Liver (tissue), 9 donors: ENCODE results near the gene ASB13. TPM values are rescaled to one million over a fixed set of nuclear protein-coding genes. Genes with fewer than 3 reads are reported as not detected.

Experiments used
- DNase-seq: peaks from one replicate; pipeline ENCODE4 v3.0.0-alpha.2; 2017; ENCODE audit warnings: low spot score
- H3K27ac ChIP-seq, 2 donors: one replicate each; pipeline ENCODE4 v1.7.0; 2013; ENCODE audit warnings: inconsistent platforms in 2 of 2, low read length in 2 of 2, control low read depth in 1 of 2, low read depth in 1 of 2, mild to moderate bottlenecking in 1 of 2
- H3K27me3 ChIP-seq, 4 donors: one replicate each; pipeline versions ENCODE4 v1.6.1 to v1.7.0; 2013; ENCODE audit warnings: low read length in 3 of 4, inconsistent platforms in 1 of 4, mild to moderate bottlenecking in 1 of 4, moderate library complexity in 1 of 4; ENCODE audit not compliant: control insufficient read depth in 4 of 4, insufficient read depth in 4 of 4
- H3K36me3 ChIP-seq, 4 donors: one replicate each; pipeline versions ENCODE4 v1.6.1 to v1.7.0; 2013; ENCODE audit warnings: low read length in 3 of 4, mild to moderate bottlenecking in 3 of 4, low read depth in 1 of 4, moderate library complexity in 1 of 4; ENCODE audit not compliant: control insufficient read depth in 4 of 4, insufficient read depth in 3 of 4
- H3K4me1 ChIP-seq, 4 donors: one replicate each; pipeline versions ENCODE4 v1.6.1 to v1.7.0; 2013; ENCODE audit warnings: low read length in 3 of 4, mild to moderate bottlenecking in 3 of 4, moderate library complexity in 1 of 4; ENCODE audit not compliant: control insufficient read depth in 4 of 4, insufficient read depth in 4 of 4
- H3K4me3 ChIP-seq, 3 donors: one replicate each; pipeline versions ENCODE4 v1.6.1 to v1.7.0; 2013; ENCODE audit warnings: low read length in 3 of 3, control low read depth in 1 of 3, low read depth in 1 of 3, mild to moderate bottlenecking in 1 of 3
- H3K9ac ChIP-seq, 2 donors: one replicate each; pipeline ENCODE4 v1.7.0; 2013; ENCODE audit warnings: low read length in 2 of 2, mild to moderate bottlenecking in 2 of 2, moderate library complexity in 2 of 2, control low read depth in 1 of 2, low read depth in 1 of 2
- H3K9me3 ChIP-seq, 4 donors: one replicate each; pipeline versions ENCODE4 v1.6.1 to v1.7.0; 2013; ENCODE audit warnings: low read length in 3 of 4; ENCODE audit not compliant: control insufficient read depth in 4 of 4
- EGR1 ChIP-seq, 2 donors: IDR thresholded peaks; 2 replicates each; pipeline ENCODE4 v1.6.1; 2016 to 2018; ENCODE audit warnings: antibody characterized with exemption in 2 of 2, low read depth in 2 of 2
- FOXA1 ChIP-seq: IDR thresholded peaks from 2 replicates; pipeline ENCODE4 v1.6.1; 2016; ENCODE audit warnings: antibody characterized with exemption
- GABPA ChIP-seq, 2 donors: IDR thresholded peaks in 1 of 2; conservative IDR thresholded peaks in 1 of 2; 2 replicates each; pipeline ENCODE4 v1.6.1; 2016; ENCODE audit warnings: antibody characterized with exemption in 2 of 2, mild to moderate bottlenecking in 1 of 2, moderate library complexity in 1 of 2
- HNF4A ChIP-seq, 2 donors: conservative IDR thresholded peaks; 2 replicates each; pipeline ENCODE4 v1.6.1; 2016; ENCODE audit warnings: antibody characterized with exemption in 2 of 2, mild to moderate bottlenecking in 2 of 2
- HNF4G ChIP-seq: IDR thresholded peaks from 2 replicates; pipeline ENCODE4 v1.6.1; 2016; ENCODE audit warnings: antibody characterized with exemption
- JUND ChIP-seq, 2 donors: IDR thresholded peaks; 2 replicates each; pipeline ENCODE4 v1.6.1; 2016; ENCODE audit warnings: antibody characterized with exemption in 2 of 2
- NR2F2 ChIP-seq: IDR thresholded peaks from 2 replicates; pipeline ENCODE4 v1.6.1; 2016; ENCODE audit warnings: antibody characterized with exemption
- RAD21 ChIP-seq, 2 donors: IDR thresholded peaks; 2 replicates each; pipeline ENCODE4 v1.6.1; 2016; ENCODE audit warnings: antibody characterized with exemption in 2 of 2, mild to moderate bottlenecking in 2 of 2
- RXRA ChIP-seq, 2 donors: IDR thresholded peaks; 2 replicates each; pipeline ENCODE4 v1.6.1; 2017 to 2018; ENCODE audit warnings: antibody characterized with exemption in 2 of 2, mild to moderate bottlenecking in 1 of 2
- SP1 ChIP-seq: IDR thresholded peaks from 2 replicates; pipeline ENCODE4 v1.6.1; 2018; ENCODE audit warnings: antibody characterized with exemption, mild to moderate bottlenecking
- TAF1 ChIP-seq: conservative IDR thresholded peaks from 2 replicates; pipeline ENCODE4 v1.6.1; 2016; ENCODE audit warnings: antibody characterized with exemption, mild to moderate bottlenecking
- YY1 ChIP-seq: IDR thresholded peaks from 2 replicates; pipeline ENCODE4 v1.6.1; 2016; ENCODE audit warnings: antibody characterized with exemption, mild to moderate bottlenecking
- WGBS: extraction: QIAGEN DNeasy Blood & Tissue Kit; methylation state at CpG from one replicate; pipeline ENCODE4 v1.1.7; 2013; 5-methylcytosine and 5-hydroxymethylcytosine counted together
- polyA plus RNA-seq, 2 donors: library from polyadenylated mRNA; stranded (reverse) in 1 of 2; unstranded in 1 of 2; fragments of 200-250 nt in 1 of 2; fragments of >200 nt in 1 of 2; fragmentation: Nextera tagmentation in 1 of 2; extraction: Ambion mirVana in 1 of 2; gene quantifications; one replicate each; pipeline versions ENCODE4 v1.2.1 to v1.2.3, GENCODE V29; 2013 to 2015
- total RNA-seq, 2 donors: library from RNA; depleted of rRNA; stranded (reverse); fragments of >200 nt; gene quantifications; one replicate each; pipeline ENCODE4 v1.2.3, GENCODE V29; 2014
- TF ChIP-seq, protein P1 (sequence below): fragments of 150-350 bp; IDR thresholded peaks from 2 replicates; pipeline ENCODE4 v1.5.1; 2017; ENCODE audit warnings: improper control_type of control experiment, low read depth, low read length; ENCODE audit not compliant: missing input control
- TF ChIP-seq, protein P2 (sequence below): IDR thresholded peaks from 2 replicates; pipeline ENCODE4 v1.6.1; 2016; ENCODE audit warnings: antibody characterized with exemption, mild to moderate bottlenecking
- TF ChIP-seq, protein P3 (sequence below): IDR thresholded peaks from 2 replicates; pipeline ENCODE4 v1.6.1; 2016; ENCODE audit warnings: antibody characterized with exemption
- TF ChIP-seq, protein P4 (sequence below): IDR thresholded peaks from 2 replicates; pipeline ENCODE4 v1.6.1; 2016; ENCODE audit warnings: antibody characterized with exemption
- donor health status: healthy.
- donor health status: healthy.
- donor health status: healthy.
- donor health status: healthy.
- donor health status: healthy.

ASB13 gene
- total and polyA plus RNA-seq, 4 donors, result 8.5 to 48.3 (median 42.5) TPM

DNA sequence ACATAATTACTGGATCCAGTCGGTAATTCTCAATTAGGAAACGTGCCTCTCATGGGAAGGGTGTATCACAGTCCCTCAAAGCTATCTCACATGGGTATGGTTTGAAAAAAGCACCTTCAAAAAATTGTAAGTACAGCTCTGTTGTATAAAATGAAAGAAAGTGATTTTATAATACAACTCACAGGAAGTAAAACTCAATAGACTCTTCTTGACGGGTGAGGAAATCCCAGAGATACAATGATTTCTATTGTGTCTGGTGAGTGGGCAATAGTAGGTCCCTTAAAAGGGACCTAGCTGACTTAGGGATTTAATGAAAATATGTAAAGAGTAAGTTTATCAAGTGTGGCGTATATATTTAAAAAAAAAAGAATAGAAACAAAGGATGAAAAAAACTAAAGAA lies 45.2 kb upstream of the ASB13 start:
- no peak for DNase-seq
- Histone ChIP-seq H3K4me3 (peak overlapping the region in 2 of 3 donors; percentile 16 to 34), H3K9ac (peak overlapping the region in 1 of 2 donors; percentile 50), H3K36me3 (no peaks in the 10 kb centered on the region), H3K27me3 (no peaks in the 10 kb centered on the region), H3K27ac (peak overlapping the region in 1 of 2 donors; percentile 4), H3K9me3 (no peaks in the 10 kb centered on the region), H3K4me1 (peaks cover 0 to 10% (median 4%) of the 10 kb centered on the region in 4 donors)
- TF ChIP-seq FOXA1 (no peak), HNF4G (no peak), EGR1 (IDR thresholded peaks at IDR 0.05; ENCODE audit: low read depth in 2 of 2) (no peak), RXRA (IDR thresholded peaks at IDR 0.05) (no peak), GABPA (IDR thresholded peaks at IDR 0.05 in 1 of 2, conservative IDR thresholded peaks at IDR 0.05 in 1 of 2) (no peak), TAF1 (no peak), SP1 (no peak), YY1 (no peak), RAD21 (IDR thresholded peaks at IDR 0.05) (no peak), HNF4A (conservative IDR thresholded peaks at IDR 0.05) (no peak)
- TF ChIP-seq, protein P1, sequence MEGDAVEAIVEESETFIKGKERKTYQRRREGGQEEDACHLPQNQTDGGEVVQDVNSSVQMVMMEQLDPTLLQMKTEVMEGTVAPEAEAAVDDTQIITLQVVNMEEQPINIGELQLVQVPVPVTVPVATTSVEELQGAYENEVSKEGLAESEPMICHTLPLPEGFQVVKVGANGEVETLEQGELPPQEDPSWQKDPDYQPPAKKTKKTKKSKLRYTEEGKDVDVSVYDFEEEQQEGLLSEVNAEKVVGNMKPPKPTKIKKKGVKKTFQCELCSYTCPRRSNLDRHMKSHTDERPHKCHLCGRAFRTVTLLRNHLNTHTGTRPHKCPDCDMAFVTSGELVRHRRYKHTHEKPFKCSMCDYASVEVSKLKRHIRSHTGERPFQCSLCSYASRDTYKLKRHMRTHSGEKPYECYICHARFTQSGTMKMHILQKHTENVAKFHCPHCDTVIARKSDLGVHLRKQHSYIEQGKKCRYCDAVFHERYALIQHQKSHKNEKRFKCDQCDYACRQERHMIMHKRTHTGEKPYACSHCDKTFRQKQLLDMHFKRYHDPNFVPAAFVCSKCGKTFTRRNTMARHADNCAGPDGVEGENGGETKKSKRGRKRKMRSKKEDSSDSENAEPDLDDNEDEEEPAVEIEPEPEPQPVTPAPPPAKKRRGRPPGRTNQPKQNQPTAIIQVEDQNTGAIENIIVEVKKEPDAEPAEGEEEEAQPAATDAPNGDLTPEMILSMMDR, result no peak
- TF ChIP-seq, protein P2, sequence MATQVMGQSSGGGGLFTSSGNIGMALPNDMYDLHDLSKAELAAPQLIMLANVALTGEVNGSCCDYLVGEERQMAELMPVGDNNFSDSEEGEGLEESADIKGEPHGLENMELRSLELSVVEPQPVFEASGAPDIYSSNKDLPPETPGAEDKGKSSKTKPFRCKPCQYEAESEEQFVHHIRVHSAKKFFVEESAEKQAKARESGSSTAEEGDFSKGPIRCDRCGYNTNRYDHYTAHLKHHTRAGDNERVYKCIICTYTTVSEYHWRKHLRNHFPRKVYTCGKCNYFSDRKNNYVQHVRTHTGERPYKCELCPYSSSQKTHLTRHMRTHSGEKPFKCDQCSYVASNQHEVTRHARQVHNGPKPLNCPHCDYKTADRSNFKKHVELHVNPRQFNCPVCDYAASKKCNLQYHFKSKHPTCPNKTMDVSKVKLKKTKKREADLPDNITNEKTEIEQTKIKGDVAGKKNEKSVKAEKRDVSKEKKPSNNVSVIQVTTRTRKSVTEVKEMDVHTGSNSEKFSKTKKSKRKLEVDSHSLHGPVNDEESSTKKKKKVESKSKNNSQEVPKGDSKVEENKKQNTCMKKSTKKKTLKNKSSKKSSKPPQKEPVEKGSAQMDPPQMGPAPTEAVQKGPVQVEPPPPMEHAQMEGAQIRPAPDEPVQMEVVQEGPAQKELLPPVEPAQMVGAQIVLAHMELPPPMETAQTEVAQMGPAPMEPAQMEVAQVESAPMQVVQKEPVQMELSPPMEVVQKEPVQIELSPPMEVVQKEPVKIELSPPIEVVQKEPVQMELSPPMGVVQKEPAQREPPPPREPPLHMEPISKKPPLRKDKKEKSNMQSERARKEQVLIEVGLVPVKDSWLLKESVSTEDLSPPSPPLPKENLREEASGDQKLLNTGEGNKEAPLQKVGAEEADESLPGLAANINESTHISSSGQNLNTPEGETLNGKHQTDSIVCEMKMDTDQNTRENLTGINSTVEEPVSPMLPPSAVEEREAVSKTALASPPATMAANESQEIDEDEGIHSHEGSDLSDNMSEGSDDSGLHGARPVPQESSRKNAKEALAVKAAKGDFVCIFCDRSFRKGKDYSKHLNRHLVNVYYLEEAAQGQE, result no peak
- 47% methylated on average over 4 of the region's 4 CpGs for WGBS

DNA sequence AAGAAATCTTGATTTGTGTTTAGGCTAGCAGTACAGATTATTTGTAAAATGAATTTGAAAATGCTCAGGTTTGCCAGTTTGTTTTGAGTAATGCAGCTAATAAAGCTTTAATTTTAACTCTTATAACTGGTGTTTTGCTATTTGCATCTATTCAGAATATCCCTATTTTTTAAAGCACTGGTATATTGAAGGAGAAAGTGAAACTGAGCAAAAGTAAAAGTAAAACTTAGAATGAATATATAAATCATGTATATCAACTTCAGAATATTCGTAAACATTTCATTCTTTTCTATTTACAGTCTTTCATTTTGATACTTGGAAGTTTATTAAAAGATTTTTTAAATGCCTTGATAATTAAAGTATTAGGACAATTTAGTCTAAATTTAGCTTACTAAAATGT lies 44.5 kb upstream of the ASB13 start:
- peaks cover 0 to 10% (median 4%) of the 10 kb centered on the region in 4 donors for H3K4me1 ChIP-seq
- WGBS, result 18% methylated on average over 1 of the region's 1 CpG
- no peak for TF ChIP-seq JUND (IDR thresholded peaks at IDR 0.05)
- TF ChIP-seq, protein P3, sequence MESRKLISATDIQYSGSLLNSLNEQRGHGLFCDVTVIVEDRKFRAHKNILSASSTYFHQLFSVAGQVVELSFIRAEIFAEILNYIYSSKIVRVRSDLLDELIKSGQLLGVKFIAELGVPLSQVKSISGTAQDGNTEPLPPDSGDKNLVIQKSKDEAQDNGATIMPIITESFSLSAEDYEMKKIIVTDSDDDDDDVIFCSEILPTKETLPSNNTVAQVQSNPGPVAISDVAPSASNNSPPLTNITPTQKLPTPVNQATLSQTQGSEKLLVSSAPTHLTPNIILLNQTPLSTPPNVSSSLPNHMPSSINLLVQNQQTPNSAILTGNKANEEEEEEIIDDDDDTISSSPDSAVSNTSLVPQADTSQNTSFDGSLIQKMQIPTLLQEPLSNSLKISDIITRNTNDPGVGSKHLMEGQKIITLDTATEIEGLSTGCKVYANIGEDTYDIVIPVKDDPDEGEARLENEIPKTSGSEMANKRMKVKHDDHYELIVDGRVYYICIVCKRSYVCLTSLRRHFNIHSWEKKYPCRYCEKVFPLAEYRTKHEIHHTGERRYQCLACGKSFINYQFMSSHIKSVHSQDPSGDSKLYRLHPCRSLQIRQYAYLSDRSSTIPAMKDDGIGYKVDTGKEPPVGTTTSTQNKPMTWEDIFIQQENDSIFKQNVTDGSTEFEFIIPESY, result no peak
- TF ChIP-seq, protein P1, result no peak
- TF ChIP-seq NR2F2, result no peak
- TF ChIP-seq, protein P2, result no peak
- no peak for TF ChIP-seq EGR1 (IDR thresholded peaks at IDR 0.05; ENCODE audit: low read depth in 2 of 2)
- no peak for TF ChIP-seq GABPA (IDR thresholded peaks at IDR 0.05 in 1 of 2, conservative IDR thresholded peaks at IDR 0.05 in 1 of 2)
- TF ChIP-seq, protein P4, sequence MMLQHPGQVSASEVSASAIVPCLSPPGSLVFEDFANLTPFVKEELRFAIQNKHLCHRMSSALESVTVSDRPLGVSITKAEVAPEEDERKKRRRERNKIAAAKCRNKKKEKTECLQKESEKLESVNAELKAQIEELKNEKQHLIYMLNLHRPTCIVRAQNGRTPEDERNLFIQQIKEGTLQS, result no peak
- H3K9ac ChIP-seq, result peak overlapping the region in 1 of 2 donors; percentile 50
- H3K36me3 ChIP-seq, result no peaks in the 10 kb centered on the region
- H3K9me3 ChIP-seq, result no peaks in the 10 kb centered on the region
- DNase-seq, result no peak
- H3K27me3 ChIP-seq, result no peaks in the 10 kb centered on the region
- peak overlapping the region in 1 of 2 donors; percentile 20 for H3K27ac ChIP-seq
- H3K4me3 ChIP-seq, result peak overlapping the region in 1 of 3 donors; percentile 34
